Testis (tissue), 3 donors: Measurements from ENCODE around the gene MYO18A. TPM values are rescaled to one million over a fixed set of nuclear protein-coding genes. Genes with fewer than 3 reads are reported as not detected.

Source experiments
- DNase-seq: peaks from one replicate; pipeline ENCODE4 v3.0.0-alpha.2; 2019
- H3K27ac ChIP-seq, 2 donors: fragments of 200-600 bp; sonication (generic); one replicate each; pipeline ENCODE4 v1.5.1; 2019
- H3K27me3 ChIP-seq: fragments of 200-600 bp; sonication (generic); one replicate; pipeline ENCODE4 v1.5.1; 2019
- H3K36me3 ChIP-seq: fragments of 200-600 bp; sonication (generic); one replicate; pipeline ENCODE4 v1.5.1; 2017; ENCODE audit warnings: low read depth; ENCODE audit errors: missing control alignments
- H3K4me1 ChIP-seq: fragments of 200-600 bp; sonication (generic); one replicate; pipeline ENCODE4 v1.5.1; 2019
- H3K4me3 ChIP-seq, 2 donors: fragments of 200-600 bp; sonication (generic); one replicate each; pipeline ENCODE4 v1.5.1; 2017 to 2019
- H3K9me3 ChIP-seq: fragments of 200-600 bp; sonication (generic); one replicate; pipeline ENCODE4 v1.5.1; 2017
- CTCF ChIP-seq, 3 experiments: fragments of 450-650 bp in 2 of 3; fragments of 200-600 bp in 1 of 3; sonication (generic) in 1 of 3; IDR thresholded peaks; one replicate each; pipeline ENCODE4 v1.5.1; 2016 to 2019; ENCODE audit warnings: antibody characterized with exemption in 3 of 3, mild to moderate bottlenecking in 2 of 3, moderate library complexity in 1 of 3
- POLR2A ChIP-seq: fragments of 450-650 bp; IDR thresholded peaks from one replicate; pipeline ENCODE4 v1.6.1; 2017; ENCODE audit warnings: antibody characterized with exemption, mild to moderate bottlenecking, moderate library complexity
- WGBS, 2 donors: methylation state at CpG; one replicate each; pipeline ENCODE4 v1.1.5; 2018; 5-methylcytosine and 5-hydroxymethylcytosine counted together
- intact Hi-C: fragments of 100-400 bp; cut with DNase I; formaldehyde crosslinking; loops from one replicate; pipeline ENCODE4 v1.15.1; 2023; ENCODE audit warnings: low total_unique reads
- polyA plus RNA-seq: library from polyadenylated mRNA; stranded (reverse); fragments of 350-450 nt; fragmentation: Illumina TruSeq; extraction: RNeasy Lipid Tissue Mini Kit (QIAGEN cat#74804); gene quantifications from one replicate; pipeline ENCODE4 v1.2.3, GENCODE V29; 2014; ENCODE audit warnings: low read depth, low replicate concordance; ENCODE audit not compliant: insufficient read depth
- total RNA-seq, 2 donors: library from RNA; depleted of rRNA; stranded (reverse); fragments of >200 nt; gene quantifications; one replicate each; pipeline ENCODE4 v1.2.3, GENCODE V29; 2016

Gene MYO18A
- total and polyA plus RNA-seq, 3 donors from 2014 or later = 89.1 to 154 (median 91.1) TPM

GRCh38 chr17:29066047-29066446 lies 114.2 kb downstream of the MYO18A start:
- intact Hi-C loops = no loop called here
- no peak overlapping the region for H3K27ac ChIP-seq
- DNase-seq = no peak
- TF ChIP-seq CTCF (IDR thresholded peaks at IDR 0.05) = no peak
- TF ChIP-seq POLR2A = no peak
- 59 to 72% methylated on average over 7 of the region's 7 CpGs for WGBS, 2 donors
- no peaks in the 10 kb centered on the region for H3K9me3 ChIP-seq
- H3K4me3 ChIP-seq = no peak overlapping the region
- H3K27me3 ChIP-seq = no peaks in the 10 kb centered on the region
- H3K36me3 ChIP-seq = no peaks in the 10 kb centered on the region
- peaks cover 7% of the 10 kb centered on the region for H3K4me1 ChIP-seq

- no peak overlapping the region for H3K27ac ChIP-seq
- 92 to 95% methylated on average over 7 of the region's 7 CpGs for WGBS, 2 donors
- no peak overlapping the region for H3K4me3 ChIP-seq
- H3K4me1 ChIP-seq = peaks cover 8% of the 10 kb centered on the region
- no peaks in the 10 kb centered on the region for H3K27me3 ChIP-seq
- no peak for DNase-seq
- no peak for TF ChIP-seq POLR2A
- no peak for TF ChIP-seq CTCF (IDR thresholded peaks at IDR 0.05)
- no peaks in the 10 kb centered on the region for H3K36me3 ChIP-seq
- H3K9me3 ChIP-seq = no peaks in the 10 kb centered on the region
- intact Hi-C loops = no loop called here
Observed at GRCh38 chr17:29063992-29064391, 116.2 kb downstream of the MYO18A start.

GRCh38 chr17:29062215-29062614 lies 118.0 kb downstream of the MYO18A start:
- DNase-seq = no peak
- TF ChIP-seq POLR2A (no peak), CTCF (IDR thresholded peaks at IDR 0.05) (no peak)
- no peak overlapping the region for H3K4me3 ChIP-seq
- no peaks in the 10 kb centered on the region for H3K36me3 ChIP-seq
- WGBS, 2 donors = 90 to 93% methylated on average over 9 of the region's 9 CpGs
- no peak overlapping the region for H3K27ac ChIP-seq
- peaks cover 8% of the 10 kb centered on the region for H3K4me1 ChIP-seq
- H3K9me3 ChIP-seq = no peaks in the 10 kb centered on the region
- intact Hi-C loops = no loop called here
- no peaks in the 10 kb centered on the region for H3K27me3 ChIP-seq

GRCh38 chr17:29061036-29061435 lies 119.2 kb downstream of the MYO18A start:
- Histone ChIP-seq H3K4me1 (peaks cover 8% of the 10 kb centered on the region), H3K9me3 (no peaks in the 10 kb centered on the region), H3K4me3 (no peak overlapping the region), H3K27ac (no peak overlapping the region), H3K36me3 (no peaks in the 10 kb centered on the region), H3K27me3 (no peaks in the 10 kb centered on the region)
- no peak for TF ChIP-seq CTCF (IDR thresholded peaks at IDR 0.05)
- TF ChIP-seq POLR2A = no peak
- DNase-seq = no peak
- 43 to 48% methylated on average over 8 of the region's 8 CpGs for WGBS, 2 donors
- intact Hi-C loops = no loop called here

- no peaks in the 10 kb centered on the region for H3K36me3 ChIP-seq
- intact Hi-C loops = no loop called here
- peaks cover 8% of the 10 kb centered on the region for H3K4me1 ChIP-seq
- no peak for DNase-seq
- H3K27me3 ChIP-seq = no peaks in the 10 kb centered on the region
- no peak for TF ChIP-seq CTCF (IDR thresholded peaks at IDR 0.05)
- TF ChIP-seq POLR2A = no peak
- no peak overlapping the region for H3K4me3 ChIP-seq
- no peaks in the 10 kb centered on the region for H3K9me3 ChIP-seq
- no peak overlapping the region for H3K27ac ChIP-seq
- 43 to 57% methylated on average over 6 of the region's 6 CpGs for WGBS, 2 donors
Observed at GRCh38 chr17:29060475-29060874, 119.7 kb downstream of the MYO18A start.
